MCF 10A (cell line): Measurements from ENCODE around the gene GPC5. TPM values are rescaled to one million over a fixed set of nuclear protein-coding genes. Genes with fewer than 3 reads are reported as not detected.

Experiments
- BruUV-seq: library from RNA; stranded (reverse); fragments of 400-500 nt; replicated peaks from 2 replicates; lab custom pipeline; 2021; lab: Mats Ljungman, UMichigan
- CTCF ChIA-PET: fragments of 300-600 bp; sonication (Branson Sonifier 250); formaldehyde crosslinking; extraction: SDS; loops from one replicate; lab custom pipeline; 2021; ENCODE audit warnings: antibody characterized with exemption, inconsistent platforms; lab: Yijun Ruan, JAX
- POLR2A ChIA-PET: fragments of 300-600, 350-650 bp; sonication (Branson Sonifier 250); formaldehyde crosslinking; extraction: SDS; loops from one replicate; lab custom pipeline; 2020; ENCODE audit warnings: antibody characterized with exemption, inconsistent platforms; lab: Yijun Ruan, JAX
- DNase-seq: peaks from one replicate; pipeline ENCODE4 v3.0.0-alpha.2; 2018; ENCODE audit not compliant: unreplicated experiment
- H3K27ac Mint-ChIP-seq: one replicate; pipeline ENCODE4 v1.8.0; 2022; ENCODE audit warnings: mild to moderate bottlenecking, low read depth, mixed read lengths; ENCODE audit not compliant: unreplicated experiment
- H3K27me3 Mint-ChIP-seq: one replicate; pipeline ENCODE4 v1.8.0; 2022; ENCODE audit warnings: mixed read lengths; ENCODE audit not compliant: insufficient read depth, unreplicated experiment
- H3K36me3 Mint-ChIP-seq: one replicate; pipeline ENCODE4 v1.8.0; 2022; ENCODE audit warnings: mild to moderate bottlenecking, moderate library complexity, mixed read lengths; ENCODE audit not compliant: insufficient read depth, unreplicated experiment
- H3K4me1 Mint-ChIP-seq: one replicate; pipeline ENCODE4 v1.8.0; 2022; ENCODE audit warnings: mixed read lengths; ENCODE audit not compliant: insufficient read depth, unreplicated experiment
- H3K4me3 Mint-ChIP-seq: one replicate; pipeline ENCODE4 v1.8.0; 2022; ENCODE audit warnings: mild to moderate bottlenecking, moderate library complexity, mixed read lengths; ENCODE audit not compliant: unreplicated experiment
- H3K9me3 Mint-ChIP-seq: one replicate; pipeline ENCODE4 v1.8.0; 2022; ENCODE audit warnings: mixed read lengths; ENCODE audit not compliant: unreplicated experiment
- intact Hi-C: fragments of 100-400 bp; cut with micrococcal nuclease; formaldehyde crosslinking; loops from 2 replicates; pipeline ENCODE4 v1.14.1; 2022
- total RNA-seq: library from RNA; stranded (reverse); gene quantifications from 2 replicates; pipeline ENCODE4 v1.2.3, GENCODE V29; 2022
- TF ChIP-seq, protein P1 (sequence below): fragments of 200-600 bp; IDR thresholded peaks from one replicate; pipeline ENCODE4 v1.8.0; 2022; ENCODE audit warnings: antibody characterized with exemption, mild to moderate bottlenecking; ENCODE audit not compliant: unreplicated experiment

Gene GPC5
- total RNA-seq, 1 experiment from 2014 or later: not detected

DNA sequence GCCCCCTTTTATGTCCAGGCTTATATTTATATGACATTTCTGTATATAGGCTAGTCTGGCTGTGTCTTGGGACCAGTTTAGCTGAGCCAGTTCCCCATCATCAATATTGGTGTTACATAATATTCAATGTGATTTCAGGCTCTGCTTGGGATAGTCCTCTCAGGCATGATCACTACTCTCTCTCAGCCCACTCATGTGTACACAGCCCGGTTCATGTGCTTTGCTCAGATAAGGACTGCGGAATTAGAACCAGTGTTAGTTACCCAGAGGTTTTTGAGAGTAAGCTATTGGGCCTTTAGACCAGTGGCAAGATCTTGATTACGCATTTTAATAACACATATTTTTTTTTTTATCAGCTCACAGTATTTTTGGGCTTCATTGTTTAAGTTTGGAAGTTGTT, 219.9 kb downstream of the GPC5 start:
- BruUV-seq: no TSS peak
- ChIA-PET POLR2A (interaction anchor here (0.6 to 0.9 kb wide), 2 partner anchors 12 to 477 kb away, joined by 3 read pairs; no protein-coding TSS in a partner anchor), CTCF (interaction anchor here (0.7 kb wide), 2 partner anchors 9 to 220 kb away, joined by 3 to 5 read pairs; partner anchors contain the start of gene GPC5)
- Mint-ChIP-seq H3K27me3 (peaks cover 62% of the 10 kb centered on the region), H3K4me1 (no peaks in the 10 kb centered on the region), H3K4me3 (no peak overlapping the region), H3K9me3 (no peaks in the 10 kb centered on the region), H3K36me3 (no peaks in the 10 kb centered on the region), H3K27ac (no peak overlapping the region)
- intact Hi-C loops: no loop called here
- DNase-seq: no peak
- TF ChIP-seq, protein P1, sequence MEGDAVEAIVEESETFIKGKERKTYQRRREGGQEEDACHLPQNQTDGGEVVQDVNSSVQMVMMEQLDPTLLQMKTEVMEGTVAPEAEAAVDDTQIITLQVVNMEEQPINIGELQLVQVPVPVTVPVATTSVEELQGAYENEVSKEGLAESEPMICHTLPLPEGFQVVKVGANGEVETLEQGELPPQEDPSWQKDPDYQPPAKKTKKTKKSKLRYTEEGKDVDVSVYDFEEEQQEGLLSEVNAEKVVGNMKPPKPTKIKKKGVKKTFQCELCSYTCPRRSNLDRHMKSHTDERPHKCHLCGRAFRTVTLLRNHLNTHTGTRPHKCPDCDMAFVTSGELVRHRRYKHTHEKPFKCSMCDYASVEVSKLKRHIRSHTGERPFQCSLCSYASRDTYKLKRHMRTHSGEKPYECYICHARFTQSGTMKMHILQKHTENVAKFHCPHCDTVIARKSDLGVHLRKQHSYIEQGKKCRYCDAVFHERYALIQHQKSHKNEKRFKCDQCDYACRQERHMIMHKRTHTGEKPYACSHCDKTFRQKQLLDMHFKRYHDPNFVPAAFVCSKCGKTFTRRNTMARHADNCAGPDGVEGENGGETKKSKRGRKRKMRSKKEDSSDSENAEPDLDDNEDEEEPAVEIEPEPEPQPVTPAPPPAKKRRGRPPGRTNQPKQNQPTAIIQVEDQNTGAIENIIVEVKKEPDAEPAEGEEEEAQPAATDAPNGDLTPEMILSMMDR: no peak

DNA sequence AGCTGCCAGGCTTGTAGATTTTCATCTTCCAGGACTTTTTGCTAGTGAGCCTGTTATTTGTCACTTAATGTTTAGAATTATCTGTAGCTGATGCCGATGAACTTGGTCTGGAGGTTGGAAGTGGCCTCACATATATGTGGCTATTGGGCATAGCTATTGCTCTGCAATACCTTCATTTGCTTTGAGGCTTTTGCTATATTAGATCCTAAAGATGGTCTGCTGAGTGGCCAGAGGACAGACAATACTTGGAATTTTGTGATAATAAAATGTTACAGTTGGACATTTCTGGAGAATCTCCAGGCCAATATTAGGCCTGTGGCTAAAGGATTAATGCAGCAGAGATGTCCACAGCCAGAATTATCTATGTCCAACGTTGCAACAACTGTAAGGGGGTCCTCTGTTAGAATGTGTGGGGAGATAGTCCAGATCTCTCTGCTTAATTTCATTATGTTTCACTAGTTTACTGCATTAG, 222.3 kb downstream of the GPC5 start:
- ChIA-PET CTCF (interaction anchor here (1.0 kb wide), 1 partner anchor 8 kb away, joined by 3 read pairs; no protein-coding TSS in a partner anchor), POLR2A (no interaction called here)
- no peaks in the 10 kb centered on the region for H3K9me3 Mint-ChIP-seq
- no peak overlapping the region for H3K4me3 Mint-ChIP-seq
- no peaks in the 10 kb centered on the region for H3K36me3 Mint-ChIP-seq
- intact Hi-C loops: no loop called here
- no TSS peak for BruUV-seq
- H3K27me3 Mint-ChIP-seq: peaks cover 38% of the 10 kb centered on the region
- H3K4me1 Mint-ChIP-seq: no peaks in the 10 kb centered on the region
- TF ChIP-seq, protein P1: no peak
- DNase-seq: no peak
- no peak overlapping the region for H3K27ac Mint-ChIP-seq

DNA sequence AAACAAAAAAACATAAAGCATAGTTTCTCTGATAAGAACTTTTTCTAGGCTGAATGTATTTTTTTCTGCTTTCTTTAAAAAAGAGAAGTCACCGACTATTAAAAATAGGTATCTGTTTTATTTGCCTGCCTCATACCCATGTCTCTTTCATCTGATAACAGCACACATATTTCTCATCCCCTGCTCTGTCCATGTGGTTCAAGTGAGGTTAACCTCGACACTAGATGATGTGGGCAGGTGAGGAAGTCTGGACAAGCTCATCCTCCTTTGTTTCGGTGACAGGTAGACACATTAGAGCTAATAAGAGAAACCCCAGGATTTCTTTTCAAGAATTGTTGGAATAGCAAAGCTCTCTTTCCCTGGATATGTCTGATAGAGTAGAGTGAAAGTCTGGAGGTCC, 222.7 kb downstream of the GPC5 start:
- H3K4me3 Mint-ChIP-seq: no peak overlapping the region
- BruUV-seq: no TSS peak
- no peak overlapping the region for H3K27ac Mint-ChIP-seq
- POLR2A ChIA-PET: no interaction called here
- TF ChIP-seq, protein P1: no peak
- peaks cover 33% of the 10 kb centered on the region for H3K27me3 Mint-ChIP-seq
- CTCF ChIA-PET: interaction anchor here (1.0 kb wide), 1 partner anchor 8 kb away, joined by 3 read pairs; no protein-coding TSS in a partner anchor
- intact Hi-C loops: no loop called here
- H3K9me3 Mint-ChIP-seq: no peaks in the 10 kb centered on the region
- no peaks in the 10 kb centered on the region for H3K36me3 Mint-ChIP-seq
- H3K4me1 Mint-ChIP-seq: no peaks in the 10 kb centered on the region
- DNase-seq: no peak

- no peaks in the 10 kb centered on the region for H3K9me3 Mint-ChIP-seq
- H3K36me3 Mint-ChIP-seq: no peaks in the 10 kb centered on the region
- no TSS peak for BruUV-seq
- POLR2A ChIA-PET: no interaction called here
- CTCF ChIA-PET: no interaction called here
- no peaks in the 10 kb centered on the region for H3K4me1 Mint-ChIP-seq
- H3K27me3 Mint-ChIP-seq: peaks cover 25% of the 10 kb centered on the region
- no peak overlapping the region for H3K4me3 Mint-ChIP-seq
- no peak overlapping the region for H3K27ac Mint-ChIP-seq
- DNase-seq: no peak
- intact Hi-C loops: no loop called here
- TF ChIP-seq, protein P1: no peak
Observed at GRCh38 chr13:91621963-91622362, 223.5 kb downstream of the GPC5 start.
